Choroid plexus epithelial cell (primary cell): Measurements from ENCODE around the gene CDYL2.
"Not testable (repeated sequence)": the region's sequence is repeated elsewhere in the genome, so short reads cannot be mapped to it uniquely, and the experiment has no call there.

ENCODE experiments used
- DNase-seq: peaks from one replicate; pipeline ENCODE4 v3.0.0-alpha.2; 2010; ENCODE audit warnings: low read depth
- H3K4me3 ChIP-seq: 2 replicates; pipeline ENCODE4 v1.5.1; 2011; ENCODE audit warnings: low read depth, mild to moderate bottlenecking, control low read depth, low read length, moderate library complexity
- CTCF ChIP-seq: conservative IDR thresholded peaks from 2 replicates; pipeline ENCODE4 v1.5.1; 2011; ENCODE audit warnings: low read depth, mild to moderate bottlenecking, control low read depth, inconsistent platforms, low read length, moderate library complexity

The CDYL2 gene

GRCh38 chr16:80802902-80803301, 1.5 kb downstream of the CDYL2 start:
- DNase-seq, result no peak
- peak overlapping the region; percentile 89 for H3K4me3 ChIP-seq
- TF ChIP-seq CTCF, result no peak

GRCh38 chr16:80802138-80802537, 2.3 kb downstream of the CDYL2 start:
- no peak for TF ChIP-seq CTCF
- no peak overlapping the region for H3K4me3 ChIP-seq
- no peak for DNase-seq

- peak; percentile 34 for DNase-seq
- TF ChIP-seq CTCF, result no peak
- no peak overlapping the region for H3K4me3 ChIP-seq
These were observed 10.3 kb downstream of the CDYL2 start for GRCh38 chr16:80794071-80794470.

- H3K4me3 ChIP-seq, result no peak overlapping the region
- peak; percentile 8 for DNase-seq
- no peak for TF ChIP-seq CTCF
These were observed 12.4 kb downstream of the CDYL2 start for GRCh38 chr16:80792031-80792430.

GRCh38 chr16:80791411-80791810, 13.0 kb downstream of the CDYL2 start:
- H3K4me3 ChIP-seq, result no peak overlapping the region
- peak; percentile 9 for DNase-seq
- TF ChIP-seq CTCF, result no peak

GRCh38 chr16:80790751-80791150, 13.6 kb downstream of the CDYL2 start:
- no peak for TF ChIP-seq CTCF
- no peak for DNase-seq
- no peak overlapping the region for H3K4me3 ChIP-seq

GRCh38 chr16:80788027-80788426, 16.4 kb downstream of the CDYL2 start:
- DNase-seq, result peak; percentile 48
- TF ChIP-seq CTCF, result no peak
- H3K4me3 ChIP-seq, result no peak overlapping the region

- H3K4me3 ChIP-seq, DNase-seq: not testable (repeated sequence)
These were observed 17.8 kb downstream of the CDYL2 start for GRCh38 chr16:80786561-80786960.
